GM10248 (cell line): ENCODE data around the gene PHACTR3.

Source experiments
- CTCF ChIA-PET: fragments of 300-600 bp; sonication (Branson Sonifier 250); formaldehyde crosslinking; extraction: SDS; loops from one replicate; lab custom pipeline; 2021; ENCODE audit warnings: antibody characterized with exemption; lab: Yijun Ruan, JAX
- POLR2A ChIA-PET: fragments of 350-650 bp; sonication (Branson Sonifier 250); formaldehyde crosslinking; extraction: SDS; loops from one replicate; lab custom pipeline; 2020; ENCODE audit warnings: antibody characterized with exemption; lab: Yijun Ruan, JAX
- DNase-seq: peaks from one replicate; pipeline ENCODE4 v3.0.0; 2012; ENCODE audit errors: extremely low spot score
- CTCF ChIP-seq: IDR thresholded peaks from 2 replicates; pipeline ENCODE4 v1.5.1; 2012; ENCODE audit warnings: mild to moderate bottlenecking, low read depth; ENCODE audit errors: extremely low read depth, missing control alignments, control extremely low read depth

Gene PHACTR3

GRCh38 chr20:59608396-59608795 is 4.1 kb downstream of the PHACTR3 start:
- TF ChIP-seq CTCF, result no peak
- no peak for DNase-seq
- ChIA-PET POLR2A (no interaction called here), CTCF (interaction anchor here (2.7 to 4.7 kb wide), 2 partner anchors 11 to 38 kb away, joined by 13 to 23 read pairs; no protein-coding TSS in a partner anchor)

DNA sequence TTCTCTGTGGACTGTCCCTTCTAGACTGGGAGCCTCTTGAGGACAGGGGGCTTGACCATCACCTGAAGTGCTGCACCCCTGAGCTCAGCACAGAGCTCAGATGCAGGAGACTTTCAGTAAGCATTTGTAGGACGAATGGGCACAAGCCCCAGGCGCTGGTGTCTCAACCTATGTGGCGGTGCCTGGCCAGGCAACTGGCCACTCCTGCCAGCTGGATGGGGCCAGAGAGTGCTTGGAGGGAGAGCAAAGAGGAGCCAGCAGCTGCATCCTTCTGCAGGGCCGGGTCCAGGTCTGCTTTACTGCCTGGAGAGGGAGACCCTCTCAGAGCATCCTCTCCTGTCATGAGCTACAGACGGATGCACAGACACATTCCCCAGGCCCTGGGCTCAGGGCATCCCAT is 4.5 kb downstream of the PHACTR3 start:
- ChIA-PET CTCF (interaction anchor here (1.4 to 4.7 kb wide), 4 partner anchors 10 to 38 kb away, joined by 3 to 23 read pairs (median 8); no protein-coding TSS in a partner anchor), POLR2A (no interaction called here)
- DNase-seq, result no peak
- no peak for TF ChIP-seq CTCF

DNA sequence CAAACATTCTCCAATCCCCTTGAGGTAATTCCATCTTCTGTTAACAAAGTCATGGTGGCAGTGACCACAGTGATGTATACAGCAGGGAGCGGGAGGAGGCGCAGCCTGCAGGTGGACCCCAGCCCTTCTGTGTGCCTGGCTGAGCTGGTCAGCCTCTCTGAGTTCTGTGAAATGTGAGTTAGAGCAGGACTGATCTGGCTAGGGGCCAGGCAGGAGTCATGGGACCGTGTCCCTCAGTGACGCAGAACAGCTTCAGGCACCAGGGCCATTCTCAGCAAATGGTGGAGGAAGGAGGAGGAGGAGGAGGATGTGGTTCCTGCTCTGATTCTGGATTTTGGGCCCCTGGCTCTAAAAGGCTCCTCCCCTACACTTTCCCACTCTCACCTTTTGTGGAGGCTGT is 6.9 kb downstream of the PHACTR3 start:
- ChIA-PET CTCF (interaction anchor here (4.7 kb wide), 1 partner anchor 41 kb away, joined by 23 read pairs; no protein-coding TSS in a partner anchor), POLR2A (no interaction called here)
- no peak for TF ChIP-seq CTCF
- DNase-seq, result no peak

DNA sequence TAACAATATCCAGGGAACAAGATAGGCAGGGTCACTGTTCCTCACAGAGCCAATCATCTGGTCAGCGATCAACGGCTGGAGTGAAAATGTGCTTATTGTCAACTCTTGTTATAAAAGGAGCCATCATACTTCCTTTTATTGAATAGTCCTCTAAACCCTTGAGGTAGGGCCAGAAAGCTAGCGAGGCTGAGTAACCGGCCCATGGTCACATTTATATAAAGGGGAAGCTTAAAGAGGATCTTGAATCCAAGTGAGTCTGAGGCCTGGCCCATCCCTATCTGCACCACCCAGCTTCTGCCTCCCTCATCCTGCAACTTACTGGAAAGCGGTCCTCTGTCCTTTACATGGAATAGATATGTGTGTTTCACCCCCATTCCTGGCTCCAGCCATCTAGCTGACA is 9.5 kb downstream of the PHACTR3 start:
- POLR2A ChIA-PET, result no interaction called here

DNA sequence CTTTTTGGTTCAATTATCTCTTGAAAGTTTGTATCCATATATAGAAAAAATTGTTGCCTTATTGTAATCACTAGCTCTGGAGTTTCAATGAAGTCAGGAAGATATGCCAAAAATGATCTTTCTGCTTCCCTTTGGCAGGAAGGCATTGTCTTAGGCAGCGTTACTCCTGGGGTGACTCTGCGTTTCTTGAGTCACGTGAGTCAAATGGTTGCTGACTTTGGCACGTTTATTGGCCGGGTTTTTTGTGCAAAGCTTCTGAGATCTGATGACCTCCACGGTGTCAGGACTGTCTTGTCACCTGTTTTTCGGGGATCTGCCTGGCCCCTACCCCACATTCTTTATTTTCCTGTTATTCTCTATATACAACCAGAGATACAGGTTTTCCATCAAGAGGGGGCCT is 10.4 kb downstream of the PHACTR3 start:
- CTCF ChIA-PET, result interaction anchor here (0.9 to 1.0 kb wide), 2 partner anchors 12 to 118 kb away, joined by 3 to 4 read pairs; no protein-coding TSS in a partner anchor
- POLR2A ChIA-PET, result no interaction called here

More for the DNA sequence above, 9.5 kb downstream of the PHACTR3 start:
- CTCF ChIA-PET, result interaction anchor here (0.9 kb wide), 1 partner anchor 13 kb away, joined by 3 read pairs; no protein-coding TSS in a partner anchor
- TF ChIP-seq CTCF, result no peak
- DNase-seq, result no peak

GRCh38 chr20:59616306-59616705 is 12.0 kb downstream of the PHACTR3 start:
- ChIA-PET POLR2A (no interaction called here), CTCF (interaction anchor here (1.1 kb wide), 1 partner anchor 18 kb away, joined by 8 read pairs; no protein-coding TSS in a partner anchor)
- no peak for TF ChIP-seq CTCF
- DNase-seq, result no peak

More for the DNA sequence above, 10.4 kb downstream of the PHACTR3 start:
- DNase-seq, result no peak
- no peak for TF ChIP-seq CTCF
